Measurements from ENCODE around the gene TMC7. TPM values are rescaled to one million over a fixed set of nuclear protein-coding genes. Genes with fewer than 3 reads are reported as not detected.

TMC7 gene
- total RNA-seq, 1 experiment from 2014 or later = 6.2 TPM

GRCh38 chr16:19092653-19093410 is 109.1 kb downstream of the TMC7 start:
- H3K4me3 ChIP-seq = no peak overlapping the region
- no peak for DNase-seq

GRCh38 chr16:19093631-19094541 is 110.2 kb downstream of the TMC7 start:
- Histone ChIP-seq H3K36me3 (no peaks in the 10 kb centered on the region), H3K27me3 (no peaks in the 10 kb centered on the region), H3K4me3 (no peak overlapping the region), H3K9me3 (peaks cover 7% of the 10 kb centered on the region)
- no peak for DNase-seq

More at GRCh38 chr16:19092653-19093410, 109.1 kb downstream of the TMC7 start:
- Histone ChIP-seq H3K9me3 (peaks cover 2% of the 10 kb centered on the region), H3K27me3 (no peaks in the 10 kb centered on the region), H3K36me3 (no peaks in the 10 kb centered on the region)

GRCh38 chr16:19094542-19095365 is 111.0 kb downstream of the TMC7 start:
- H3K36me3 ChIP-seq = no peaks in the 10 kb centered on the region
- no peaks in the 10 kb centered on the region for H3K27me3 ChIP-seq
- H3K4me3 ChIP-seq = no peak overlapping the region
- peaks cover 7% of the 10 kb centered on the region for H3K9me3 ChIP-seq
- DNase-seq = no peak

GRCh38 chr16:19095654-19096053 is 111.9 kb downstream of the TMC7 start:
- Histone ChIP-seq H3K4me3 (no peak overlapping the region), H3K9me3 (peaks cover 7% of the 10 kb centered on the region), H3K36me3 (no peaks in the 10 kb centered on the region), H3K27me3 (no peaks in the 10 kb centered on the region)
- DNase-seq = no peak

GRCh38 chr16:19098173-19098572 is 114.4 kb downstream of the TMC7 start:
- no peak overlapping the region for H3K4me3 ChIP-seq
- peaks cover 4% of the 10 kb centered on the region for H3K9me3 ChIP-seq
- no peak for DNase-seq
- no peaks in the 10 kb centered on the region for H3K36me3 ChIP-seq
- H3K27me3 ChIP-seq = no peaks in the 10 kb centered on the region

GRCh38 chr16:19102187-19102872 is 118.6 kb downstream of the TMC7 start:
- Histone ChIP-seq H3K4me3 (no peak overlapping the region), H3K9me3 (peaks cover 4% of the 10 kb centered on the region), H3K36me3 (no peaks in the 10 kb centered on the region), H3K27me3 (no peaks in the 10 kb centered on the region)
- peak; percentile 62 for DNase-seq

GRCh38 chr16:19104607-19105006 is 120.9 kb downstream of the TMC7 start:
- no peak for DNase-seq
- no peaks in the 10 kb centered on the region for H3K9me3 ChIP-seq
- H3K27me3 ChIP-seq = no peaks in the 10 kb centered on the region
- H3K4me3 ChIP-seq = no peak overlapping the region
- no peaks in the 10 kb centered on the region for H3K36me3 ChIP-seq

GRCh38 chr16:19105131-19105530 is 121.4 kb downstream of the TMC7 start:
- no peaks in the 10 kb centered on the region for H3K9me3 ChIP-seq
- H3K27me3 ChIP-seq = no peaks in the 10 kb centered on the region
- no peak for DNase-seq
- H3K4me3 ChIP-seq = no peak overlapping the region
- no peaks in the 10 kb centered on the region for H3K36me3 ChIP-seq

GRCh38 chr16:19105891-19106624 is 122.3 kb downstream of the TMC7 start:
- Histone ChIP-seq H3K36me3 (no peaks in the 10 kb centered on the region), H3K27me3 (no peaks in the 10 kb centered on the region), H3K4me3 (no peak overlapping the region), H3K9me3 (no peaks in the 10 kb centered on the region)
- DNase-seq = no peak

GRCh38 chr16:19106625-19107020 is 122.9 kb downstream of the TMC7 start:
- Histone ChIP-seq H3K9me3 (no peaks in the 10 kb centered on the region), H3K4me3 (no peak overlapping the region), H3K27me3 (no peaks in the 10 kb centered on the region), H3K36me3 (no peaks in the 10 kb centered on the region)
- DNase-seq = no peak

- H3K4me3 ChIP-seq = no peak overlapping the region
- DNase-seq = no peak
- H3K36me3 ChIP-seq = no peaks in the 10 kb centered on the region
- H3K27me3 ChIP-seq = no peaks in the 10 kb centered on the region
- H3K9me3 ChIP-seq = no peaks in the 10 kb centered on the region
Observed at GRCh38 chr16:19108409-19109287, 124.9 kb downstream of the TMC7 start.

- H3K4me3 ChIP-seq = no peak overlapping the region
- no peak for DNase-seq
Observed at GRCh38 chr16:19109288-19109664, 125.5 kb downstream of the TMC7 start.

GRCh38 chr16:19110537-19111360 is 127.0 kb downstream of the TMC7 start:
- no peak for DNase-seq
- Histone ChIP-seq H3K27me3 (no peaks in the 10 kb centered on the region), H3K36me3 (peaks cover 11% of the 10 kb centered on the region), H3K4me3 (no peak overlapping the region), H3K9me3 (no peaks in the 10 kb centered on the region)

More at GRCh38 chr16:19109288-19109664, 125.5 kb downstream of the TMC7 start:
- Histone ChIP-seq H3K36me3 (no peaks in the 10 kb centered on the region), H3K27me3 (no peaks in the 10 kb centered on the region), H3K9me3 (no peaks in the 10 kb centered on the region)

- DNase-seq = no peak
Observed at GRCh38 chr16:19112099-19112407, 128.3 kb downstream of the TMC7 start.

More at GRCh38 chr16:19112099-19112407, 128.3 kb downstream of the TMC7 start:
- Histone ChIP-seq H3K36me3 (peaks cover 24% of the 10 kb centered on the region), H3K9me3 (no peaks in the 10 kb centered on the region), H3K4me3 (no peak overlapping the region), H3K27me3 (no peaks in the 10 kb centered on the region)
